ENCODE data around the gene SPTBN4.
A peak's percentile ranks its signal among the peaks of the same experiment; 100 is the strongest.
"Not testable (repeated sequence)": the region's sequence is repeated elsewhere in the genome, so short reads cannot be mapped to it uniquely, and the experiment has no call there.

Gene SPTBN4

DNA sequence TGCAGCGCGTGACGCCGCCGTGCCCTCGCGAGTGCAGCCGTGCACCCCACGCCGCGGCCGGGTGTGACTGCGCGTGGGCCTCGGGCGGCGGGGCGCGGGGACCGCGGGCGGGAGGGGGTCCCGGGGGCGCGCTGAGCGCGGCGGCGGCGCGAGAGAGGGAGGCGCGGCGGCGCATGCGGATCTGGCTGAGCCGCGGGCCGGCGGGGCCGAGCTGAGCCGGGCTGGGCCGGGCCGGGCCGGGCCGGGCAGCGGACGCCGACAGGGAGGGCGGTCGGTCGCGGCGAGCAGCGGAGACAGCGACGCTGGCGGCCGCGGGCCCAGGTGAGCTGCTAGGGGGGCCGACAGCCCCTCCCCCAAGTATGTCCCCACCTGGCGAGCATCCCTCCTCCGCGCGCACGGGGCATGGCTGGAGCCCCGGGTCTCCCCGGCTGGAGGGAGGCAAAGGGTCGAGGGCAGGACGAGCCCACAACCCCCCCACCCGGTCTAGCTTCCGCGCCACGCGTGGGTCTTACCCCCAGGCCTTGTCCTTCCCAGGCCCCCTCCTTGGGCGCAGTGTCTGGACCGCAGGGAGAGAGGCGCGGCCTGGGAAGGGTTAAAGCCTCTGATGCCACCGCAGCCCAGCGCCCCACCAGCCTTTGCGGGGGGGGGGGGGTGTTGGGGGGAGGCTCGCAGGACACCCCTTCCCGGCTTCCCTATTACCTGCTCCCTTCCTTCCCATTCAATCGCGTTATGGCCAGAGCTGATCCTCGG lies at the start of gene SPTBN4:
Gene SPTBN4, plus strand, starts transcription at position 17 of the 750 bp plus-strand sequence. CDS start 5,621 bp downstream, outside the sequence.
- DNase-seq (ENCODE audit: low read depth in 3 of 3): peak in 1 of 3 experiments; percentile 10

DNA sequence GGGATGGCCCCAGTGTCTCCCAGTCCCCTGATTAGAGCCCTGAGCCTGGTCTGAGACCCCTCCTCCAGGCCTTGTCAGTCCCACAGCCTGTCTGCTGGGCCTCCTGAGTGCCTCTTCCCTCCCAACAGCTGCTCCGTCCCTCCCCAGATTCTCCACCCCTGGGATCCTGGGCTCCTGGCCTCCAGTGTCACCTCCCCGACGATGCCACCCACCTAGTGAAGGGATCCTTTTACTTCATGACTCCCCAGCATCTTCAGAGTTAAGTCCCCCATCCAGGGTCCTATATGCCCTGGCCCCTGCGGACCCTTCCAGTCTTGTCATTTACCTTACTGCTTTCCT lies 49.2 kb upstream of the SPTBN4 start:
- no peak for DNase-seq (ENCODE audit: low read depth in 3 of 3)

DNA sequence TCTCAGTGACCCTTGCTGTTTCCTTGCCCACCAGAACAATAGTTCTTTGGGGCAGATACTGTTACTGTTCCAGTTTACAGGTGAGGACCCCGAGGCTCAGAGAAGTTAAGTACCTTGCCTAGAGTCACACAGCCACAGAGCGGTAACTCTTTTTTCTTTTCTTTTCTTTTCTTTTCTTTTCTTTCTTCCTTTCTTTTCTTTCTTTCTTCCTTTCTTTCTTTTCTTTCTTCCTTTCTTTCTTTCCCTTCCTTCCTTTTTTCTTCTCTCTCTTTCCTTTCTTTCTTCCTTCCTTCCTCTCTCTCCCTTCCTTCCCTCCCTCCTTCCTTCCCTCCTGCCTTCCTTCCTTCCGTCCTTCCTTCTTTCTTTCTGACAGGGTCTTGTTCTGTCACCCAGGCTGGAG lies 48.8 kb upstream of the SPTBN4 start:
- no peak for DNase-seq (ENCODE audit: low read depth in 3 of 3)

DNA sequence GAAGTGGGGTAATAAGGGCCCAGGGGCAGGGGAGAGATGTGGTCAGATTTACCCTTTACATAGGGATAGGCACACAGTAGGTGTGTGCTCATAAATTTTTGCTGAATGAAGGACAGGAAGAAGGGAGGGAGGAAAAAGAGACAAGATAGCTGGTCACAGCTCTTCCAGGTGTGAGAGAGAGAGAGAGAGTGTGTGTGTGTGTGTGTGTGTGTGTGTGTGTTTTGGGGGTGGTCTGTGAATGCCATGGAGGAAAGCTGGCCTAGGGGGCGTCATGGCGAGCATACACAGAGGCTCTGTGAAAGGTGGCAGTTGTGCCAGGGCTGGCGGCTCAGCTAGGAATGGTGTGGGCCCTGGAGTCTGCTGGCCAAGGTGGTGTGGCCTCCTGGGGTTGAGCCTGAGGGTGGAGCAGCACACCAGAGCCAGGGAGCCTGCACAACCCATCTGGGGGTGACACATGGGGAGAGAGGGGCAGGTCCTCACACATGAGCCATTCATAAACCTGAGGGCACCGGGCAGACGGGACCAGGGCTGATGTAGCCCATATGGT lies 47.7 kb upstream of the SPTBN4 start:
- no peak for DNase-seq (ENCODE audit: low read depth in 3 of 3)

DNA sequence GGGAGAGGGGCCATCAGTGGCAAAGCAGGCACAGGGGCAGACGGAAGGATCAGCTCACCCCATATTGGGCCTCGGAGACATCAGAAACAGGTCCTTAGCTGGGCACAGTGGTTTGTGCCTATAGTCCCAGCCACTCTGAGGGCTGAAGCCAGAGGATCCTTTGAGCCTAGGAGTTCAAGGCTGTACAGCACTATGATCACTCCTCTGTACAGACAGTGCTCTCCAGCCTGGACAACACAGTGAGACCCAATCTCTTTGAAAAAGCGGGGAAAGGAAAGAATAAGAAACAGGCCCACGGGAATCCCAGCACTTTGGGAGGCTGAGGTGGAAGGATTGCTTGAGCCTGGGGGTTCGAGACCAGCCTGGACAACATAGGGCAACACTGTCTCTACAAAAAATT lies 47.0 kb upstream of the SPTBN4 start:
- DNase-seq (ENCODE audit: low read depth in 3 of 3): no peak

- no peak for DNase-seq (ENCODE audit: low read depth in 3 of 3)
These were observed 46.4 kb upstream of the SPTBN4 start for GRCh38 chr19:40420451-40420765.

- peak; percentile 46 to 59 (median 53) for DNase-seq (ENCODE audit: low read depth in 3 of 3)
These were observed 45.7 kb upstream of the SPTBN4 start for GRCh38 chr19:40420766-40421765.

GRCh38 chr19:40421993-40422747 lies 44.6 kb upstream of the SPTBN4 start:
- no peak for DNase-seq (ENCODE audit: low read depth in 3 of 3)

DNA sequence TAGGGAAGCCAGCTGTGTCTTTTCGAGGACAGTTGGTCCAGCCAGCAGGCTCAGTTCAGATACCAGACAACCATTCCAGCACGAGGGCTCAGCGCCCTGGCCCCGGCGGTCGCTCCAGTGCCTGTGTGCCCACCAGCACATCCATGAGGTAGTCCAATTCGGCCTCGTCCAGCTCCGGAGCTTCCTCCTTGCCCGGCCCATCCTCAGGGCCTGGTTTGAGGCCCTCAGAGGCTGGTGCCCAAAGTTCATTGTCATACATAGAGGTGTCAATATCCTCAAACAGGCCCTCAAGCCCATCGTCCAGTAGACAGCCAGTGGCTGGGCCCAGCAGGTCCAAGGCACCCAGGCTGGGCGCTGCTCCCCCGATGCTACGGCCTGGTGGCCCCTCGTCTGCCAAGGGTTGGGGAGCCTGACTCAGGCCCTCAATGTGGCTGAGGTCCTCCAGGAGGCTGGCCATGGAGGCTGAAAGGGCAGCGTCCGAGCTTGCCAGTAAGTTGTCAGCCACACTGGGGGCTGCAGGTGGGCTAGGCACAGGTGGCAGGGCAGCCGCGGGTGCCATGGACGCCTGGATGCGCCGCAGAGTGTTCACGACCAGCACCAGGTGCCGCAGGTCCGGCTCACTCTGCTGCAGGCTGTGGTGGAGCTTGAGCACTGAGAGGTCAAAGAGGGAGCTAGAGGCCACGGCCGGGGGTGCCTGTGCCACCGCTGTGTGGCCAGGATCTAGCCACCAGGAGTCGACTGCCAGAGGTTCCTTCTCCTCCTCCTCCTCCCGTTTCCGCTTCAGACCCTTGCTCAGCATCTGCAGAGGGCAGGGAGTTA lies 43.8 kb upstream of the SPTBN4 start:
- no peak for DNase-seq (ENCODE audit: low read depth in 3 of 3)

DNA sequence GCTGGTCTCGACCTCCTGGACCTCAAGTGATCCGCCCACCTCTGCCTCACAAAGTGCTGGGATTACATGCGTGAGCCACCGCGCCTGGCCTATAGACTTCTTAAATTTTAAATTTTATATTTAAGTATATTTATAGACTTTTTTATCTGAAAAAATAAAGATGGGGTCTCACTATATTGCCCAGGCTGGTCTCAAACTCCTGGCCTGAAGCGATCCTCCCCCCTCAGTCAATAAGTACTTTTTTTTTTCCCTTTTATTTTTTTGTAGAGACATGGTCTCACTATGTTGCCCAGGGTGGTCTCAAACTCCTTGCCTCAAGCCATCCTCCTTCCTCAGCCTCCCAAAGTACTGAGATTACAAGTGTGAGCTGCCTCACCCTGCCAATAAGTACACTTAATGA lies 42.9 kb upstream of the SPTBN4 start:
- no peak for DNase-seq (ENCODE audit: low read depth in 3 of 3)

- DNase-seq (ENCODE audit: low read depth in 3 of 3): no peak
These were observed 42.0 kb upstream of the SPTBN4 start for GRCh38 chr19:40424637-40425449.

GRCh38 chr19:40425450-40426287 lies 41.1 kb upstream of the SPTBN4 start, which contains the start of gene SERTAD1:
TSS of gene SERTAD1 (minus strand) at chr19:40425992. CDS start at chr19:40423546, 2,446 bp downstream.
- DNase-seq (ENCODE audit: low read depth in 3 of 3): peak; percentile 99 to 100 (median 100)

DNA sequence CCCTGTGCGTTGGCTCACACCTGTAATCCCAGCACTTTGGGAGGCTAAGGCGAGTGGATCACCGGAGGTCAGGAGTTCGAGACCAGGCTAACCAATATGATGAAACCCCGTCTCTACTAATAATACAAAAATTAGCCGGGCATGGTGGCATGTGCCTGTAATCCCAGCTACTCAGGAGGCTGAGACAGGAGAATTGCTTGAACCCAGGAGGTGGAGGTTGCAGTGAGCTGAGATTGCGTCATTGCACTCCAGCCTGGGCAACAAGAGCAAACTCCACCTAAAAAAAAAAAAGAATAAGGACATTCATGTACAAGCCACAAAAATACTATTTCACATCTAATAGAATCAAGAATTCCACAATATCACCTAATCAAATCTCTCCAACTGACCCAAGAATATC lies 38.6 kb upstream of the SPTBN4 start:
- DNase-seq (ENCODE audit: low read depth in 3 of 3): not testable (repeated sequence)

- DNase-seq (ENCODE audit: low read depth in 3 of 3): not testable (repeated sequence)
These were observed 36.6 kb upstream of the SPTBN4 start for GRCh38 chr19:40430242-40430641.

- no peak for DNase-seq (ENCODE audit: low read depth in 3 of 3)
These were observed 35.1 kb upstream of the SPTBN4 start for GRCh38 chr19:40431698-40432097.

GRCh38 chr19:40432760-40433159 lies 34.0 kb upstream of the SPTBN4 start:
- DNase-seq (ENCODE audit: low read depth in 3 of 3): not testable (repeated sequence)

- DNase-seq (ENCODE audit: low read depth in 3 of 3): peak in 1 of 3 experiments; percentile 34
These were observed 33.2 kb upstream of the SPTBN4 start for GRCh38 chr19:40433391-40434216.

DNA sequence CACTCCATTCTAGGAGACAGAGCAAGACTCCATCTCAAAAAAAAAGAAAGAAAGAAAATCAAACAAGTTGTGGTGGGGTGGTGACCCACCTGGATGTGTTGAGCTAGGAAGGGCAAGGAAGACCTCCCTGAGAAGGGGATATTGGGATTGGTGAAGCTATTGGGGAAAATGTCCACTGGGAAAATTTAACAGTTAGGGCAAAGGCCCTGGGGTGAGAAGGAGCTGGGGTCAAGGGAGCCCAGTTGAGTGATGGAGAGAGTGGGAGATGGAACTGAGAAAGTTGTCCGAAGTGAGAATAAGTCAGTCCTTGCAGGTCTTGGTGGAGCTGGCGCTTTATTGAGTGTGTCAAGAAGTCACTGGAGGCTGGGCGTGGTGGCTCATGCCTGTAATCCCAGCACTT lies 28.5 kb upstream of the SPTBN4 start:
- DNase-seq (ENCODE audit: low read depth in 3 of 3): no peak

All from stimulated activated CD4-positive, alpha-beta T cell treated with anti-CD3 and anti-CD28 coated beads, TNF-alpha, amount 100 ng/mL, for 4 hours (primary cell).